Endodermal cell (in vitro differentiated cells): ENCODE data around the gene PRRT4. TPM values are rescaled to one million over a fixed set of nuclear protein-coding genes. Genes with fewer than 3 reads are reported as not detected.

ENCODE experiments used
- DNase-seq: peaks from one replicate; pipeline ENCODE4 v3.0.0-alpha.2; 2017
- H3K27ac ChIP-seq: 2 replicates; pipeline ENCODE4 v1.5.1; 2013; ENCODE audit warnings: mild to moderate bottlenecking, low read depth, low read length, moderate library complexity
- H3K27me3 ChIP-seq: 2 replicates; pipeline ENCODE4 v1.6.1; 2013; ENCODE audit warnings: mild to moderate bottlenecking, low read length, moderate library complexity; ENCODE audit not compliant: insufficient read depth, control insufficient read depth, poor library complexity, severe bottlenecking
- H3K36me3 ChIP-seq: 2 replicates; pipeline ENCODE4 v1.7.0; 2013; ENCODE audit warnings: mild to moderate bottlenecking, low read length, moderate library complexity; ENCODE audit not compliant: control insufficient read depth, insufficient read depth
- H3K4me1 ChIP-seq: one replicate; pipeline ENCODE4 v1.7.0; 2013; ENCODE audit warnings: low read length; ENCODE audit not compliant: control insufficient read depth, insufficient read depth
- H3K4me3 ChIP-seq: 2 replicates; pipeline ENCODE4 v1.5.1; 2013; ENCODE audit warnings: mild to moderate bottlenecking, low read length, moderate library complexity
- H3K9ac ChIP-seq: 2 replicates; pipeline ENCODE4 v1.6.1; 2013; ENCODE audit warnings: mild to moderate bottlenecking, low read length, moderate library complexity; ENCODE audit not compliant: poor library complexity, severe bottlenecking; ENCODE audit errors: extremely low read depth
- H3K9me3 ChIP-seq: 2 replicates; pipeline ENCODE4 v1.6.1; 2013; ENCODE audit warnings: mild to moderate bottlenecking, low read length, moderate library complexity; ENCODE audit not compliant: control insufficient read depth
- H3K27ac Mint-ChIP-seq: 2 replicates; pipeline ENCODE4 v1.8.0; 2020; ENCODE audit warnings: mixed read lengths
- H3K27me3 Mint-ChIP-seq: 2 replicates; pipeline ENCODE4 v1.8.0; 2021; ENCODE audit warnings: mild to moderate bottlenecking, mixed read lengths; ENCODE audit not compliant: insufficient read depth
- H3K36me3 Mint-ChIP-seq: 2 replicates; pipeline ENCODE4 v1.8.0; 2020; ENCODE audit warnings: low read depth, mixed read lengths
- H3K4me1 Mint-ChIP-seq: 2 replicates; pipeline ENCODE4 v1.8.0; 2020; ENCODE audit warnings: mixed read lengths
- H3K4me3 Mint-ChIP-seq: 2 replicates; pipeline ENCODE4 v1.8.0; 2020; ENCODE audit warnings: mild to moderate bottlenecking, moderate library complexity, mixed read lengths
- H3K9me3 Mint-ChIP-seq: 2 replicates; pipeline ENCODE4 v1.8.0; 2020; ENCODE audit warnings: mild to moderate bottlenecking, mixed read lengths
- whole genome bisulfite sequencing, 2 experiments: methylation state at CpG; one replicate each; pipeline versions ENCODE4 v1.1.5 to v1.1.7; 2013; ENCODE audit warnings: missing lambda C conversion rate in 2 of 2, mixed read lengths in 1 of 2; ENCODE audit not compliant: insufficient coverage in 1 of 2, insufficient read length in 1 of 2; 5-methylcytosine and 5-hydroxymethylcytosine counted together
- total RNA-seq, 2 donors: library from RNA; stranded (reverse); fragmentation: NEBNext Ultra II Directional in 1 of 2; extraction: Animal tissue kit (Norgen Biotek cat#: 25700) in 1 of 2; gene quantifications; 2 replicates in 1 of 2; 3 replicates in 1 of 2; pipeline ENCODE4 v1.2.1, GENCODE V29; 2021
- TF ChIP-seq, protein P1 (sequence below): fragments of 200-600 bp; sonication (generic); conservative IDR thresholded peaks from 2 replicates; pipeline ENCODE4 v1.5.0; 2021; ENCODE audit warnings: antibody characterized with exemption, mild to moderate bottlenecking

The PRRT4 gene
- total RNA-seq, 2 donors from 2014 or later, result 0.18 TPM; not detected in 1

DNA sequence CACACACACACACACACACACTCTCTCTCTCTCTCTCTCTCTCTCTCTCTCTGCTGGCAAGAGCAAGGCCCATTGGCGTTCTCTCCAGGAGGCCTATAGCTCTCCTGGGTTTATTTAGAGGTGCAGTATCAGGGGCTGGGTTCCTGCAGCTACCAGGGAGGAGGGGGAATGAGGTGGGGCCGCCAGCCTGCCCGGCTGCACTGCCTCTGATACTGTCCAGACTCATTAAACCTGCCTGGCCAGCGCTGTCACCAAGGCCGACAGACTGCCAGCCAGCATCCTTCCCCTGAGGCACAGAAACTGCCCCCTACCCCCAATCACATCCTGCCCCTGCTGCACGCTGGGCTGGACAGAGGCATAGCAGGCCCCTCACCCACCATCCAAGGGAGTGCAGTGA lies 4.3 kb downstream of the PRRT4 start:
- DNase-seq, result no peak

DNA sequence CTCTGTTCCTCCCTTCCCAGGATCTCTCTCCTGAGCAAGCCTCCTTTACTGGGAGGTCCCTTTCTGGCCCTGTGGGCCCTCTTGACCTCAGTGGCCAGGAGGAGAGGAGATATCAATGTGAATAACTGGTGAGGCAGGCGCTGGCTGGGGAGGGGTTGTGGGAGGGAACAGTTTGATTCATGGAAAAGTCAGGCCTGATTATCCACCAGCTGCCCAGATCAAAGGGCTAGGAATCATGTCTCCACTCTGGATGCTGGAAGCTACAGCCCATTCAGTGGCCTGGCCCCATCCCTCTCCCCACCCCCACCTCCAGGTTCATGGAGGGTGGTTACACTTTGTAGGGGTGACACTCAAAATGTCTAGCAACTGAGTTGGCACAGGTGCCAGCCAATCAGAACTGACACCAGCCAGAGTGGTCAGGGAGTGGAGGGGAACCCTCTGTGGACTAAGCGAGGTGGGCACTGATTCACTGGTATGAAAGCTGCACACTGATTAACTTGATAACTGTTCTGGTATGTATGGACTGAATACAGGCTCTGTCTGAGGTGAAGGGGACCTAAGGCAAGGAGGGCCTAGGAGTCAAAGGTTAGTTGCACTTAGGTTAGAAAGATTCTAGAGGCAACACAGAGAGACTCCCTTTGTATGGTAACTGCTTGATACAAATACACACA lies 4.8 kb downstream of the PRRT4 start:
- Histone ChIP-seq H3K4me1 (no peaks in the 10 kb centered on the region), H3K9me3 (no peaks in the 10 kb centered on the region), H3K27me3 (peaks cover 90% of the 10 kb centered on the region), H3K36me3 (no peaks in the 10 kb centered on the region), H3K4me3 (no peak overlapping the region), H3K9ac (no peak overlapping the region), H3K27ac (no peak overlapping the region)
- TF ChIP-seq, protein P1, sequence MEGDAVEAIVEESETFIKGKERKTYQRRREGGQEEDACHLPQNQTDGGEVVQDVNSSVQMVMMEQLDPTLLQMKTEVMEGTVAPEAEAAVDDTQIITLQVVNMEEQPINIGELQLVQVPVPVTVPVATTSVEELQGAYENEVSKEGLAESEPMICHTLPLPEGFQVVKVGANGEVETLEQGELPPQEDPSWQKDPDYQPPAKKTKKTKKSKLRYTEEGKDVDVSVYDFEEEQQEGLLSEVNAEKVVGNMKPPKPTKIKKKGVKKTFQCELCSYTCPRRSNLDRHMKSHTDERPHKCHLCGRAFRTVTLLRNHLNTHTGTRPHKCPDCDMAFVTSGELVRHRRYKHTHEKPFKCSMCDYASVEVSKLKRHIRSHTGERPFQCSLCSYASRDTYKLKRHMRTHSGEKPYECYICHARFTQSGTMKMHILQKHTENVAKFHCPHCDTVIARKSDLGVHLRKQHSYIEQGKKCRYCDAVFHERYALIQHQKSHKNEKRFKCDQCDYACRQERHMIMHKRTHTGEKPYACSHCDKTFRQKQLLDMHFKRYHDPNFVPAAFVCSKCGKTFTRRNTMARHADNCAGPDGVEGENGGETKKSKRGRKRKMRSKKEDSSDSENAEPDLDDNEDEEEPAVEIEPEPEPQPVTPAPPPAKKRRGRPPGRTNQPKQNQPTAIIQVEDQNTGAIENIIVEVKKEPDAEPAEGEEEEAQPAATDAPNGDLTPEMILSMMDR, result no peak
- Mint-ChIP-seq H3K27ac (no peak overlapping the region), H3K4me1 (no peaks in the 10 kb centered on the region), H3K9me3 (no peaks in the 10 kb centered on the region), H3K36me3 (no peaks in the 10 kb centered on the region), H3K4me3 (no peak overlapping the region), H3K27me3 (peaks cover 91% of the 10 kb centered on the region)
- DNase-seq, result no peak
- 93% methylated on average over 2 of the region's 2 CpGs; no CpG with 5 or more reads in 1 of the 2 experiments for WGBS, 2 experiments

More for the DNA sequence above, 4.3 kb downstream of the PRRT4 start:
- Histone ChIP-seq H3K9ac (no peak overlapping the region), H3K4me3 (no peak overlapping the region), H3K9me3 (no peaks in the 10 kb centered on the region), H3K4me1 (no peaks in the 10 kb centered on the region), H3K27ac (no peak overlapping the region), H3K27me3 (peaks cover 91% of the 10 kb centered on the region), H3K36me3 (no peaks in the 10 kb centered on the region)
- TF ChIP-seq, protein P1, result no peak
- peaks cover 94% of the 10 kb centered on the region for H3K27me3 Mint-ChIP-seq
- H3K4me1 Mint-ChIP-seq, result no peaks in the 10 kb centered on the region
- H3K36me3 Mint-ChIP-seq, result no peaks in the 10 kb centered on the region
- no peaks in the 10 kb centered on the region for H3K9me3 Mint-ChIP-seq
- H3K27ac Mint-ChIP-seq, result no peak overlapping the region
- no peak overlapping the region for H3K4me3 Mint-ChIP-seq
- 65 to 82% methylated on average over 2 to 6 of the region's 6 CpGs for WGBS, 2 experiments

DNA sequence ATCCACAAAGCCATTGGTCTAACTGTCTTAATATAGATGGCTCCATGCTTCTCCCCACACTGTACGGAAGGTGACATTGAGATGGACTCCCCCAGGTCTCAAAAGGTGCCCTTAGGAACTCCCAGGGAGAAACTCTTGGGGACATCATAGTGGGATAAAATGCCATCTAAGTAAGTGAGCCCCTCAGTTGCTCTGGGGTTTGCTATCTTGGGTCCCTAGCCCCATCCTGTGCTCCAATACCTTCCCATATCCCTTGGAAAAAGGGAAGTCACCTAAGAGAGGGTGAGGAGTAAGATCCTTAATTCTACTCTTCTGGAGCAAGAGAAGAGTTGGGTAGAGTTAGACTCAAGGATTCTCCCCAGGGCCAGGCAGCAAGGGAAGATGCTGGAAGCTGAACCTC lies 7.9 kb downstream of the PRRT4 start:
- H3K4me1 ChIP-seq, result no peaks in the 10 kb centered on the region
- no peak overlapping the region for H3K4me3 Mint-ChIP-seq
- 86 to 92% methylated on average over 1 of the region's 1 CpG for WGBS, 2 experiments
- no peaks in the 10 kb centered on the region for H3K36me3 Mint-ChIP-seq
- no peaks in the 10 kb centered on the region for H3K36me3 ChIP-seq
- no peak for DNase-seq
- no peaks in the 10 kb centered on the region for H3K9me3 Mint-ChIP-seq
- no peaks in the 10 kb centered on the region for H3K4me1 Mint-ChIP-seq
- H3K27me3 Mint-ChIP-seq, result peaks cover 91% of the 10 kb centered on the region
- H3K9me3 ChIP-seq, result no peaks in the 10 kb centered on the region
- TF ChIP-seq, protein P1, result no peak
- H3K9ac ChIP-seq, result no peak overlapping the region
- no peak overlapping the region for H3K4me3 ChIP-seq
- no peak overlapping the region for H3K27ac Mint-ChIP-seq
- no peak overlapping the region for H3K27ac ChIP-seq
- H3K27me3 ChIP-seq, result peaks cover 92% of the 10 kb centered on the region
